C4-2B (cell line): ENCODE results near the gene UNK.

Experiments used
- ZFX ChIP-seq: fragments of 450-650 bp; IDR thresholded peaks from 2 replicates; pipeline ENCODE4 v1.6.1; 2017
- TF ChIP-seq, protein P1 (sequence below): fragments of 450-650 bp; conservative IDR thresholded peaks from 2 replicates; pipeline ENCODE4 v1.5.1; 2017; ENCODE audit warnings: mild to moderate bottlenecking

DNA sequence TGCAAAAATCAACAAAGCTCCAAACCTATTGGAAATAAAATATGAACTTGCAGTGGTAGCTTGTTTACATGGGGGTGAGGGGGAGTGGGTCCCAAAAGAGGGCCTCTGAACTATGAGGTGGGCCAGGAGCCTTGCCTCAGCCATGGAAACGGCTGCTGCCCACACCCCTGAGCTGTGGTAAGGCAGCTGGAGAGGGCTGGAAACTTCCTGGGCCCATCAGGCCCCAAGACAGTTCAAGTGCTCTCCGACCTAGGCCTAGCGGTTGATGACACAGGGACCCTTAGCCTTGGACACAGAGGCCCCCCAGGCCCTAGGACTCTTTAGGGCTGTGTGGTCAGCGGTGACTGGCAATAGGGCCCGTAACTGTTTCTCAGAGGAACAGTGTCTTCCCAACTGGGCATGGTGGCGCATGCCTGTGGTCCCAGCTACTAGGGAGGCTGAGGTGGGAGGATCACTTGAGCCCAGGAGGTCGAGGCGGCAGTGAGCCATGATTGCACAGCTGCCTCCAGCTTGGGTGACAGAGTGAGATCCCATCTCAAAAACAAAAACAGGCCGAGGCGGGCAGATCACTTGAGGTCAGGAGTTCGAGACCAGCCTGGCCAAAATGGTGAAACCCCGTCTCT lies 41.3 kb downstream of the UNK start:
- TF ChIP-seq, protein P1, sequence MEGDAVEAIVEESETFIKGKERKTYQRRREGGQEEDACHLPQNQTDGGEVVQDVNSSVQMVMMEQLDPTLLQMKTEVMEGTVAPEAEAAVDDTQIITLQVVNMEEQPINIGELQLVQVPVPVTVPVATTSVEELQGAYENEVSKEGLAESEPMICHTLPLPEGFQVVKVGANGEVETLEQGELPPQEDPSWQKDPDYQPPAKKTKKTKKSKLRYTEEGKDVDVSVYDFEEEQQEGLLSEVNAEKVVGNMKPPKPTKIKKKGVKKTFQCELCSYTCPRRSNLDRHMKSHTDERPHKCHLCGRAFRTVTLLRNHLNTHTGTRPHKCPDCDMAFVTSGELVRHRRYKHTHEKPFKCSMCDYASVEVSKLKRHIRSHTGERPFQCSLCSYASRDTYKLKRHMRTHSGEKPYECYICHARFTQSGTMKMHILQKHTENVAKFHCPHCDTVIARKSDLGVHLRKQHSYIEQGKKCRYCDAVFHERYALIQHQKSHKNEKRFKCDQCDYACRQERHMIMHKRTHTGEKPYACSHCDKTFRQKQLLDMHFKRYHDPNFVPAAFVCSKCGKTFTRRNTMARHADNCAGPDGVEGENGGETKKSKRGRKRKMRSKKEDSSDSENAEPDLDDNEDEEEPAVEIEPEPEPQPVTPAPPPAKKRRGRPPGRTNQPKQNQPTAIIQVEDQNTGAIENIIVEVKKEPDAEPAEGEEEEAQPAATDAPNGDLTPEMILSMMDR = no peak
- no peak for TF ChIP-seq ZFX
